Spleen (tissue), 11 donors: ENCODE measurements around the gene DPH2. TPM values are rescaled to one million over a fixed set of nuclear protein-coding genes. Genes with fewer than 3 reads are reported as not detected.

Experiments used
- DNase-seq: peaks from one replicate; pipeline ENCODE4 v3.0.0-alpha.2; 2020
- H3K27ac ChIP-seq, 8 donors: fragments of 200-600 bp; sonication (generic) in 7 of 8; 1 replicate in 4 of 8; 2 replicates in 4 of 8; pipeline versions ENCODE4 v1.5.0 to v1.8.0; 2016 to 2021; ENCODE audit warnings: inconsistent platforms in 4 of 8, mild to moderate bottlenecking in 4 of 8, moderate library complexity in 1 of 8
- H3K27me3 ChIP-seq, 7 donors: fragments of 200-600 bp; sonication (generic) in 6 of 7; replicated peaks in 1 of 7; 1 replicate in 4 of 7; 2 replicates in 3 of 7; pipeline versions ENCODE4 v1.5.0 to v1.8.0; 2016 to 2021; ENCODE audit warnings: inconsistent platforms in 3 of 7, mild to moderate bottlenecking in 1 of 7
- H3K36me3 ChIP-seq, 6 donors: fragments of 200-600 bp; sonication (generic) in 5 of 6; 1 replicate in 4 of 6; 2 replicates in 2 of 6; pipeline versions ENCODE4 v1.5.0 to v1.8.0; 2016 to 2021; ENCODE audit warnings: inconsistent platforms in 2 of 6
- H3K4me1 ChIP-seq, 6 donors: fragments of 200-600 bp; sonication (generic) in 5 of 6; 1 replicate in 3 of 6; 2 replicates in 3 of 6; pipeline versions ENCODE4 v1.5.0 to v1.8.0; 2016 to 2021; ENCODE audit warnings: inconsistent platforms in 3 of 6
- H3K4me3 ChIP-seq, 8 donors: fragments of 200-600 bp; sonication (generic) in 7 of 8; 1 replicate in 4 of 8; 2 replicates in 4 of 8; pipeline versions ENCODE4 v1.5.0 to v1.8.0; 2016 to 2021; ENCODE audit warnings: inconsistent platforms in 4 of 8, mild to moderate bottlenecking in 4 of 8, moderate library complexity in 2 of 8
- H3K9me3 ChIP-seq, 8 donors: fragments of 200-600 bp; sonication (generic) in 7 of 8; 1 replicate in 4 of 8; 2 replicates in 4 of 8; pipeline versions ENCODE4 v1.5.0 to v1.8.0; 2016 to 2021; ENCODE audit warnings: inconsistent platforms in 4 of 8
- POLR2A ChIP-seq, 3 donors: fragments of 450-650 bp; IDR thresholded peaks; one replicate each; pipeline ENCODE4 v1.5.1; 2017; ENCODE audit warnings: antibody characterized with exemption in 3 of 3, mild to moderate bottlenecking in 1 of 3
- POLR2AphosphoS5 ChIP-seq, 3 donors: sonication (generic); formaldehyde crosslinking; IDR thresholded peaks; one replicate each; pipeline ENCODE4 v1.5.1; 2017; ENCODE audit warnings: antibody characterized with exemption in 3 of 3
- WGBS, 5 donors: extraction: QIAGEN DNeasy Blood & Tissue Kit in 3 of 5; methylation state at CpG; one replicate each; pipeline versions ENCODE4 v1.1.5 to v1.1.7; 2013 to 2018; 5-methylcytosine and 5-hydroxymethylcytosine counted together
- intact Hi-C: fragments of 100-400 bp; cut with DNase I; formaldehyde crosslinking; loops from one replicate; pipeline ENCODE4 v1.15.0; 2023; ENCODE audit warnings: low total_unique reads
- polyA plus RNA-seq, 3 donors: library from polyadenylated mRNA; stranded (reverse); fragments of 200-250 nt; gene quantifications; one replicate each; pipeline ENCODE4 v1.2.1, GENCODE V29; 2013
- total RNA-seq, 7 donors: library from RNA; depleted of rRNA in 3 of 7; stranded (reverse); fragments of >200 nt in 3 of 7; fragmentation: NEBNext Ultra II Directional in 4 of 7; extraction: Animal tissue kit (Norgen Biotek cat#: 25700) in 4 of 7; gene quantifications; one replicate each; pipeline versions ENCODE4 v1.1.0 to v1.2.1, GENCODE V29; 2016 to 2021
- TF ChIP-seq, protein P1 (sequence below), 11 experiments: fragments of 200-600 bp in 7 of 11; fragments of 450-650 bp in 4 of 11; sonication (generic) in 4 of 11; IDR thresholded peaks in 8 of 11; conservative IDR thresholded peaks in 3 of 11; 1 replicate in 7 of 11; 2 replicates in 4 of 11; pipeline versions ENCODE4 v1.4.0 to v1.8.0; 2016 to 2021; ENCODE audit warnings: antibody characterized with exemption in 11 of 11, inconsistent platforms in 4 of 11, mild to moderate bottlenecking in 1 of 11
- donor health status: healthy with polysubstance abuse.
- donor health status: DM: no; HTN: no; CAD: no; lungs with moderate emphysema.
- donor health status: DM: no; HTN: no; CAD: no.
- donor health status: Bipolar disorder and iron deficiency.
- donor health status: healthy.
- donor health status: DM: no; HTN: no; CAD: no.
- donor health status: DM: yes; HTN: yes; CAD: no.

The DPH2 gene
- total and polyA plus RNA-seq, 10 donors: 15.7 to 36.5 (median 24.5) TPM

DNA sequence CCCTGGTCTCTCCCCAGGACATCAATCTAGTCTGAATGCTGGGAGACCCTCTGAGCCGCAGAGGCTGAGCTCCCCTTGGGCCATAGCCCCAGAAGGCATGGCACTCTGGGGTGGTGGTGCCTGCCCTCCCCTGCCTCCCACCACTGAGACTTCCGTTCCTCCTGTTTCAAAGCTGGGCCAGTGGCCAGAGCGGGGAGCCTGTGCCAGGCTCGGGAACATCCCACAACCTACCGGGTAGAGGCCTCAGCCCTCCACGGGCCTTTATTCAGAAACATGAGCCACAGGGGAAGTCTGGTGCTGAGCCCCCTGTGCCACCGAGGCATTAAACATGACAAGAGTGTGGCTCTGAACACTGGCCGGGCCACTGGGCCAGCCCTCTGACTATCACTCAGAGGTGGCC lies 29.6 kb downstream of the DPH2 start:
- Histone ChIP-seq H3K27me3 (no peaks in the 10 kb centered on the region), H3K4me1 (peaks cover 0 to 7% (median 0%) of the 10 kb centered on the region in 6 donors), H3K4me3 (no peak overlapping the region), H3K27ac (no peak overlapping the region), H3K36me3 (no peaks in the 10 kb centered on the region), H3K9me3 (no peaks in the 10 kb centered on the region)
- DNase-seq: no peak
- 77 to 87% (median 79%) methylated on average over 4 to 8 of the region's 8 CpGs for WGBS, 5 donors
- intact Hi-C loops: no loop called here
- TF ChIP-seq, protein P1, sequence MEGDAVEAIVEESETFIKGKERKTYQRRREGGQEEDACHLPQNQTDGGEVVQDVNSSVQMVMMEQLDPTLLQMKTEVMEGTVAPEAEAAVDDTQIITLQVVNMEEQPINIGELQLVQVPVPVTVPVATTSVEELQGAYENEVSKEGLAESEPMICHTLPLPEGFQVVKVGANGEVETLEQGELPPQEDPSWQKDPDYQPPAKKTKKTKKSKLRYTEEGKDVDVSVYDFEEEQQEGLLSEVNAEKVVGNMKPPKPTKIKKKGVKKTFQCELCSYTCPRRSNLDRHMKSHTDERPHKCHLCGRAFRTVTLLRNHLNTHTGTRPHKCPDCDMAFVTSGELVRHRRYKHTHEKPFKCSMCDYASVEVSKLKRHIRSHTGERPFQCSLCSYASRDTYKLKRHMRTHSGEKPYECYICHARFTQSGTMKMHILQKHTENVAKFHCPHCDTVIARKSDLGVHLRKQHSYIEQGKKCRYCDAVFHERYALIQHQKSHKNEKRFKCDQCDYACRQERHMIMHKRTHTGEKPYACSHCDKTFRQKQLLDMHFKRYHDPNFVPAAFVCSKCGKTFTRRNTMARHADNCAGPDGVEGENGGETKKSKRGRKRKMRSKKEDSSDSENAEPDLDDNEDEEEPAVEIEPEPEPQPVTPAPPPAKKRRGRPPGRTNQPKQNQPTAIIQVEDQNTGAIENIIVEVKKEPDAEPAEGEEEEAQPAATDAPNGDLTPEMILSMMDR (IDR thresholded peaks at IDR 0.05 in 8 of 11, conservative IDR thresholded peaks at IDR 0.05 in 3 of 11): no peak
- no peak for TF ChIP-seq POLR2AphosphoS5 (IDR thresholded peaks at IDR 0.05)
- TF ChIP-seq POLR2A (IDR thresholded peaks at IDR 0.05): no peak

DNA sequence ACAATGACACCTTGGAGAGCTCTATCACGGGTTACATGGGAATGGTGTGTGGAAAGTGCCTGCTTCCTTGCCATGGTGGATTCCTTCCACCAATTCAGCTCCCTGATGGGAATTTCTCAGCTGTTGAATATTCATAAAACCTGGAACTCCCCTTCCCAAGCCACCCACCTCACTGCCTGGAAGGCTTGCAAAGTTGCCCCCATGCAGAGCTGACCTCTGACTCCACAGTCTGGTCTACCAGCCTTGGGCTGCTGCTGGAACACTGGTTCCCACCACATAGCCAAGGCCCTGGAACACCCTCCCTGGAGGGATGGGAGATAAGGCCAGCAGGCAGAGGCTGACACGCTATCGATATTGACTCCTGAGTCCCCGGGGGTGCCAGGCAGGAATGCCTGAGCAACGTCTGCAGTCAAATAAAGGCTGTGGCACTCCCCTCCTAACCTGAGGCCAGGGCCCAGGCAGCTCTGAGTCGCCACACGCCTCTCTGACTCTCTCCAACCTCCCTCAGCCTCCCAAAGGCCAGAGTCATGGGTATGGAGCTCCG lies 30.4 kb downstream of the DPH2 start:
- WGBS, 5 donors: 86 to 90% (median 89%) methylated on average over 8 of the region's 8 CpGs
- H3K27ac ChIP-seq: no peak overlapping the region
- no peaks in the 10 kb centered on the region for H3K36me3 ChIP-seq
- no peak overlapping the region for H3K4me3 ChIP-seq
- TF ChIP-seq, protein P1 (IDR thresholded peaks at IDR 0.05 in 8 of 11, conservative IDR thresholded peaks at IDR 0.05 in 3 of 11): no peak
- TF ChIP-seq POLR2AphosphoS5 (IDR thresholded peaks at IDR 0.05): no peak
- no peak for TF ChIP-seq POLR2A (IDR thresholded peaks at IDR 0.05)
- no peaks in the 10 kb centered on the region for H3K9me3 ChIP-seq
- H3K27me3 ChIP-seq: no peaks in the 10 kb centered on the region
- no peak for DNase-seq
- H3K4me1 ChIP-seq: no peaks in the 10 kb centered on the region
- intact Hi-C loops: no loop called here

DNA sequence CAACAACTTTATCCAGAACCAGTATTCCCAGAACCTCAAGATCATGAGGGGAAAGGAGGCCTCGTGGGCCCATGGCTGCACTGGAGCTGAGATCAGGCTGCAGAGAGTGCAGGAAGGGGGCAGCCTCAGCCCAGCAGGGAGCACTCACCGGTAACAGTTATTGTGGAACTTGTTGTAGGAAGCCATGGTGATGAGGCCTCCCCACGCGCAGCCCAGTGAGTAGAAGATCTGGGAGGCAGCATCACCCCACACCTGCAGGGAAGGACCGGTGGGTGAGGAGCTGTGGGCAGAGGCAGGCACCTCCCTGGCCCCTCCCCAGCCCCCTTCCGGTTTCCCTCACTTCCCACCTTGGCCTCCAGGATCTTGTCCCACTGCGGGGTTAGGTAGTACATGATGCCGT lies 32.4 kb downstream of the DPH2 start:
- no peak for DNase-seq
- Histone ChIP-seq H3K9me3 (no peaks in the 10 kb centered on the region), H3K4me1 (peaks cover 0 to 7% (median 3%) of the 10 kb centered on the region in 6 donors), H3K4me3 (no peak overlapping the region), H3K27ac (no peak overlapping the region), H3K27me3 (no peaks in the 10 kb centered on the region), H3K36me3 (no peaks in the 10 kb centered on the region)
- TF ChIP-seq POLR2A (IDR thresholded peaks at IDR 0.05): no peak
- 76 to 91% (median 87%) methylated on average over 4 to 8 of the region's 8 CpGs for WGBS, 5 donors
- intact Hi-C loops: no loop called here

DNA sequence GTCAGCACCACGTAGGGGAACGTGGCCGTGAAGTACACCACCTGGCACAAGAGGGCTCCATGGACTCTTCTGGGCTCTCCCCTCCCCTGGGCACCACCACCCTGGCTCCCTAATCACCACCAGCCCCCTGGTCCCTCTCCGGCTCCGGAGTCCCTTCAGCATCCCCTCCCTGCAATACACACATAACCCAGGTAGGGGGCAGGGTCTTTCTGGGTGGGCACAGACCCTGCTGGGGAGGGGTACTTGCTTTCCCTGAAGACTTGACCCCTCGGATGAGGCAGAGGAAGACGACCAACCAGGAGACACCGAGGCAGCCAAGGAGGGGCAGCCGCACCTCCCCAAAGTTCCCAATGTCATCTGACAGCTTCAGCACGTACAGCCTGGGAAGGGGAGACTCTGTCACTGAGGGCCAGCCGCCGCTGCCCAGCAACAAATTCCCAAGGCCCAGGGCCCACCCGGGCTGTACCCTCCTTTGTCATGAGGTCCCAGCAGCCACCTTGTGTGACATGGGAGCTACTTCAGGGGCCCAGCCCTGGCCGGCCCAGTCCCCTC lies 32.9 kb downstream of the DPH2 start:
- no peak for DNase-seq
- TF ChIP-seq, protein P1 (IDR thresholded peaks at IDR 0.05 in 8 of 11, conservative IDR thresholded peaks at IDR 0.05 in 3 of 11): no peak
- TF ChIP-seq POLR2A (IDR thresholded peaks at IDR 0.05): no peak
- TF ChIP-seq POLR2AphosphoS5 (IDR thresholded peaks at IDR 0.05): no peak
- Histone ChIP-seq H3K4me1 (peaks cover 0 to 7% (median 3%) of the 10 kb centered on the region in 6 donors), H3K9me3 (no peaks in the 10 kb centered on the region), H3K27ac (no peak overlapping the region), H3K27me3 (no peaks in the 10 kb centered on the region), H3K36me3 (no peaks in the 10 kb centered on the region), H3K4me3 (no peak overlapping the region)
- intact Hi-C loops: no loop called here
- WGBS, 5 donors: 80 to 92% (median 86%) methylated on average over 10 to 14 of the region's 14 CpGs
